Measurements from ENCODE around the gene KLC4.

The KLC4 gene

GRCh38 chr6:43034190-43034525, 25.3 kb upstream of the KLC4 start:
- DNase-seq (ENCODE audit: extremely low spot score) = no peak
- ChIA-PET CTCF (interaction anchor here (1.0 to 1.4 kb wide), 4 partner anchors 11 to 139 kb away, joined by 3 to 4 read pairs (median 3); partner anchors contain the start of genes KLC4 and MRPL2), POLR2A (interaction anchor here (1.6 kb wide), 1 partner anchor 20 kb away, joined by 10 read pairs; the partner anchor contains the start of gene KLHDC3)
- TF ChIP-seq CTCF (IDR thresholded peaks at IDR 0.05; ENCODE audit: control extremely low read depth, extremely low read depth, low read depth, missing control alignments) = no peak

- CTCF ChIA-PET = interaction anchor here (1.0 to 2.7 kb wide), 3 partner anchors 9 to 156 kb away, joined by 3 to 8 read pairs (median 4); partner anchors contain the start of gene RPL7L1
- POLR2A ChIA-PET = interaction anchor here (0.5 to 0.6 kb wide), 2 partner anchors 38 to 240 kb away, joined by 3 to 4 read pairs; no protein-coding TSS in a partner anchor
- no peak for TF ChIP-seq CTCF (IDR thresholded peaks at IDR 0.05; ENCODE audit: control extremely low read depth, extremely low read depth, low read depth, missing control alignments)
Measured at GRCh38 chr6:43035495-43036194, 23.8 kb upstream of the KLC4 start.

GRCh38 chr6:43036712-43037111, 22.7 kb upstream of the KLC4 start:
- CTCF ChIA-PET = interaction anchor here (2.7 kb wide), 1 partner anchor 107 kb away, joined by 8 read pairs; no protein-coding TSS in a partner anchor
- no peak for DNase-seq (ENCODE audit: extremely low spot score)
- POLR2A ChIA-PET = no interaction called here
- TF ChIP-seq CTCF (IDR thresholded peaks at IDR 0.05; ENCODE audit: control extremely low read depth, extremely low read depth, low read depth, missing control alignments) = no peak

More at GRCh38 chr6:43035495-43036194, 23.8 kb upstream of the KLC4 start:
- no peak for DNase-seq (ENCODE audit: extremely low spot score)

GRCh38 chr6:43037197-43037596, 22.2 kb upstream of the KLC4 start:
- POLR2A ChIA-PET = interaction anchor here (0.6 kb wide), 1 partner anchor 14 kb away, joined by 4 read pairs; no protein-coding TSS in a partner anchor
- no peak for DNase-seq (ENCODE audit: extremely low spot score)
- no peak for TF ChIP-seq CTCF (IDR thresholded peaks at IDR 0.05; ENCODE audit: control extremely low read depth, extremely low read depth, low read depth, missing control alignments)
- CTCF ChIA-PET = interaction anchor here (2.7 kb wide), 1 partner anchor 106 kb away, joined by 8 read pairs; no protein-coding TSS in a partner anchor

GRCh38 chr6:43037706-43038105, 21.7 kb upstream of the KLC4 start:
- no peak for DNase-seq (ENCODE audit: extremely low spot score)
- CTCF ChIA-PET = no interaction called here
- no peak for TF ChIP-seq CTCF (IDR thresholded peaks at IDR 0.05; ENCODE audit: control extremely low read depth, extremely low read depth, low read depth, missing control alignments)
- POLR2A ChIA-PET = interaction anchor here (0.6 kb wide), 1 partner anchor 14 kb away, joined by 4 read pairs; no protein-coding TSS in a partner anchor

GRCh38 chr6:43038727-43039126, 20.7 kb upstream of the KLC4 start:
- no peak for DNase-seq (ENCODE audit: extremely low spot score)
- POLR2A ChIA-PET = interaction anchor here (1.6 kb wide), 1 partner anchor 10 kb away, joined by 3 read pairs; no protein-coding TSS in a partner anchor
- no peak for TF ChIP-seq CTCF (IDR thresholded peaks at IDR 0.05; ENCODE audit: control extremely low read depth, extremely low read depth, low read depth, missing control alignments)
- CTCF ChIA-PET = no interaction called here
